ENCODE data around the gene RNPS1. TPM values are rescaled to one million over a fixed set of nuclear protein-coding genes. Genes with fewer than 3 reads are reported as not detected.

RNPS1 gene
- total RNA-seq, 3 donors from 2014 or later (not counting 1 experiment from before 2014, with no cell fraction given), result 269 to 284 (median 273) TPM

DNA sequence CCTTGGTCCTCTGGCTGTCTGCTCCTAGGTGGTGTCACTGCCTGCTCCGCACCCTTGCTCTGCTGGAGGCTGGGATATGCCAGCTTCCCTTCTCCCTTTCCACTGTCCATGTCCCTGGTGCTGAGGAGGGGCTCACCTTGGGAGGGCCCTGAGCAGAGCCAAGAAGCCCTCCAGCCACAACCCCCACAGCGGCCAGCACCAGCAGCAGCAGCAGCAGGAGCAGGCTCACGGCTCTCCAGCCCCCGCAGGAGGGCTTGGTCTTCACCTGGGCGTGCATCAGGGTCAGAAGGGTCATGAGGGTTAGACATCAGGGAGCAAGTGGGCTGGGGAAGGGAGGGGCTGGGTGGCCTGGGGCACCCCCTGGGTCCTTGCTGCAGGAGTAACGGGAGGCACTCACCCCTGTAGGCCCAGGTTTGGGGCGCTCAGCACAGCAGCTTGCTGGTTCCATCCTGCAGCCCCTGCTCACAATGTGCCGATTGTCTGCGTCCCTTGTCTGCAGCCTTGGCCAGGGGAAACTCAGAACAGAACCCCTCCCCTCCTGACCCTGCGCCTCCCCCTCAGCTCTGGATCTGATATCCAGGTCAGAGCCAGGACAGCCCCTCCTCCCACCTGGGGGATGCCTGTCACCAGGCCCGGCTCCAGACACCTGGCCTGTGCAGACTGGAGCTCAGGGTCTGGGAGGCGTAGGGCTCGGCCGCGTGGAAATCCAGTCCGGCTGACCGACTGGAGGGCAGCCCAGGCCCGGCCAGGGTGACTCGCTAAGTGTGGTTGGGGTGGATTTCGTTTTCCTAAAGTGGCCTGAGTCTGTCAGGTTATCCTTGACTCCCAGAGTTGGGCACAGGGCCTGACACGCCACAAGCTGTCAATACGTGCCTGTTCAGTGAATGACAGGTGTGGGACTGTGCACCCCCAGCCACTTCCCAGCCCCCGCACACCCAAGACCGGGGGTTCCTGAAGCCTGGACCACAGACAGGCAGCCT, 57.2 kb downstream of the RNPS1 start, which contains the start of gene BRICD5:
TSS of gene BRICD5 (minus strand) at position 478 of the 980 bp plus-strand sequence. CDS start at position 448, 30 bp downstream.
- no peak for DNase-seq
- Mint-ChIP-seq H3K4me1 (peaks cover 13 to 31% of the 10 kb centered on the region in 2 donors), H3K36me3 (no peaks in the 10 kb centered on the region), H3K27me3 (ENCODE audit: low read depth in 2 of 2) (no peaks in the 10 kb centered on the region), H3K27ac (no peak within 1 kb of the TSS), H3K9me3 (no peaks in the 10 kb centered on the region), H3K4me3 (no peak within 1 kb of the TSS)
- Histone ChIP-seq H3K9me3 (ENCODE audit: control insufficient read depth, insufficient read depth, low read length) (no peaks in the 10 kb centered on the region), H3K4me1 (ENCODE audit: control insufficient read depth, insufficient read depth, low read length) (peaks cover 38% of the 10 kb centered on the region), H3K4me3 (ENCODE audit: low read length) (no peak within 1 kb of the TSS), H3K36me3 (ENCODE audit: control insufficient read depth, insufficient read depth, low read length) (peaks cover 31% of the 10 kb centered on the region), H3K27ac (ENCODE audit: low read length) (no peak within 1 kb of the TSS), H3K27me3 (ENCODE audit: control insufficient read depth, insufficient read depth, low read length) (no peaks in the 10 kb centered on the region)
- 84% methylated on average over 24 of the region's 24 CpGs for WGBS (ENCODE audit: insufficient coverage)
- TF ChIP-seq, protein P1, sequence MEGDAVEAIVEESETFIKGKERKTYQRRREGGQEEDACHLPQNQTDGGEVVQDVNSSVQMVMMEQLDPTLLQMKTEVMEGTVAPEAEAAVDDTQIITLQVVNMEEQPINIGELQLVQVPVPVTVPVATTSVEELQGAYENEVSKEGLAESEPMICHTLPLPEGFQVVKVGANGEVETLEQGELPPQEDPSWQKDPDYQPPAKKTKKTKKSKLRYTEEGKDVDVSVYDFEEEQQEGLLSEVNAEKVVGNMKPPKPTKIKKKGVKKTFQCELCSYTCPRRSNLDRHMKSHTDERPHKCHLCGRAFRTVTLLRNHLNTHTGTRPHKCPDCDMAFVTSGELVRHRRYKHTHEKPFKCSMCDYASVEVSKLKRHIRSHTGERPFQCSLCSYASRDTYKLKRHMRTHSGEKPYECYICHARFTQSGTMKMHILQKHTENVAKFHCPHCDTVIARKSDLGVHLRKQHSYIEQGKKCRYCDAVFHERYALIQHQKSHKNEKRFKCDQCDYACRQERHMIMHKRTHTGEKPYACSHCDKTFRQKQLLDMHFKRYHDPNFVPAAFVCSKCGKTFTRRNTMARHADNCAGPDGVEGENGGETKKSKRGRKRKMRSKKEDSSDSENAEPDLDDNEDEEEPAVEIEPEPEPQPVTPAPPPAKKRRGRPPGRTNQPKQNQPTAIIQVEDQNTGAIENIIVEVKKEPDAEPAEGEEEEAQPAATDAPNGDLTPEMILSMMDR (IDR thresholded peaks at IDR 0.05), result no peak
- intact Hi-C loops (cut with micrococcal nuclease), result loop anchor here (10.0 kb wide), 1 partner anchor 56 kb away; the partner anchor contains the start of gene TRAF7
- ATAC-seq, result no peak

DNA sequence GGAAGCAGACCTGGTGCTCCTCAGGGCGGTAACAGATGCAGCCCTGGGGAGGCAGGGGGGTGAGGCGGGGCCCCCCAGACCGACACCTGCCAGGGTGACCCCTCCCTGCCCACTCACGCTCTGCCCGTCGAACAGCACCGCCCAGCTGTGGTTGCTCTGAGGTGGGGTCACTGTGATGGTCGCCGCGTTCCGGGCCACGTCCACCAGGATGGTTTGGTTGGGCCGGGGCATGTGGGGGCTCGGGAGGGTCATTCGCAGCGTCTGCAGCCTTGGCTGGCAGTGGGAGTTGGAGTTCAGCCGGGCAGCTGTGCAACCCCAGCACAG, 58.0 kb downstream of the RNPS1 start:
- ATAC-seq (no peak), DNase-seq (no peak)
- H3K4me3 ChIP-seq (ENCODE audit: low read length), result no peak overlapping the region
- H3K27ac Mint-ChIP-seq, result no peak overlapping the region
- H3K27ac ChIP-seq (ENCODE audit: low read length), result no peak overlapping the region
- no peaks in the 10 kb centered on the region for H3K27me3 Mint-ChIP-seq (ENCODE audit: low read depth in 2 of 2)
- intact Hi-C loops (cut with micrococcal nuclease), result loop anchor here (10.0 kb wide), 1 partner anchor 55 kb away; the partner anchor contains the start of gene TRAF7
- peaks cover 34% of the 10 kb centered on the region for H3K4me1 ChIP-seq (ENCODE audit: control insufficient read depth, insufficient read depth, low read length)
- 95% methylated on average over 17 of the region's 17 CpGs for WGBS (ENCODE audit: insufficient coverage)
- H3K9me3 ChIP-seq (ENCODE audit: control insufficient read depth, insufficient read depth, low read length), result no peaks in the 10 kb centered on the region
- no peaks in the 10 kb centered on the region for H3K36me3 Mint-ChIP-seq
- H3K4me1 Mint-ChIP-seq, result peaks cover 13 to 31% of the 10 kb centered on the region in 2 donors
- H3K36me3 ChIP-seq (ENCODE audit: control insufficient read depth, insufficient read depth, low read length), result peaks cover 31% of the 10 kb centered on the region
- no peaks in the 10 kb centered on the region for H3K9me3 Mint-ChIP-seq
- no peaks in the 10 kb centered on the region for H3K27me3 ChIP-seq (ENCODE audit: control insufficient read depth, insufficient read depth, low read length)
- no peak overlapping the region for H3K4me3 Mint-ChIP-seq
- TF ChIP-seq, protein P1 (IDR thresholded peaks at IDR 0.05), result no peak

DNA sequence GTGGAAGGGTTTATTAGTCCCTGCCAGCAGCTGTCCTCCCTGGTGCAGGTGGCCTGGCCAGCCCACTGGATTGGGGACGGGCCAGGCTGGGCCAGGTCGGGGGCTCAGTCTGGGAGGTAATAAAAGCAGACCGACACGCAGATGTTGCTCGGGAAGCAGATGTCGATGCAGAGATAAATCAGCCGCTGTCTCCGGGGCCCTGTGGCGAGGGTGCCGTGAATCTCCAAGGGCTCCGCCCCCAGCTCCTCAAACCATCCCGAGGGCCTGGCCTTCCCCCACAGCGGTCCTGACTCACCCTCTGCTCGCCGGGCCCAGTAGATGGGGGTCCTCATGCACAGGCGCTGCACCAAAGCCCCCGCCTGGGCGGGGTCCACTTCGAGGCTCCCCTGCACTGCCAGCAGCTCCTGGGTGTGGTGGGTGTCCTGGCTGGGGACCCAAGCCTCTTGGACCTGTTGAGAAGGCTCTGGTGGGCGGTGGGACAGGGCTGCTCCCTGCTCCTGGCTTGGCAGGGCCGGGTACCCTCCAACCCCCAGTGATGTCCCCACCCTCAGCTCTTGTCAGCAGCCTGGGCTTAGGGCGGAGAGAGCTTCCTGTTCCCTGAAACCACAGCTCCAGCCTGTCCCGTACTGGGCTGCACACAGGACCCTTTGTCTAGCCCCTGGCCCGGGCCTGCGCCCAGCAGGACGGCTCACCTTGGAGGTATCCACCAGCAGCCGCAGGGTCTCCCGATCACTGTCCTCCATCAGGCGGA, 58.5 kb downstream of the RNPS1 start:
- DNase-seq (no peak), ATAC-seq (no peak)
- peaks cover 39% of the 10 kb centered on the region for H3K4me1 ChIP-seq (ENCODE audit: control insufficient read depth, insufficient read depth, low read length)
- peaks cover 17 to 35% of the 10 kb centered on the region in 2 donors for H3K4me1 Mint-ChIP-seq
- TF ChIP-seq, protein P1 (IDR thresholded peaks at IDR 0.05), result no peak
- H3K27me3 Mint-ChIP-seq (ENCODE audit: low read depth in 2 of 2), result no peaks in the 10 kb centered on the region
- no peaks in the 10 kb centered on the region for H3K36me3 Mint-ChIP-seq
- H3K9me3 Mint-ChIP-seq, result no peaks in the 10 kb centered on the region
- no peaks in the 10 kb centered on the region for H3K27me3 ChIP-seq (ENCODE audit: control insufficient read depth, insufficient read depth, low read length)
- no peak overlapping the region for H3K27ac ChIP-seq (ENCODE audit: low read length)
- H3K4me3 ChIP-seq (ENCODE audit: low read length), result no peak overlapping the region
- peaks cover 31% of the 10 kb centered on the region for H3K36me3 ChIP-seq (ENCODE audit: control insufficient read depth, insufficient read depth, low read length)
- no peak overlapping the region for H3K27ac Mint-ChIP-seq
- 94% methylated on average over 29 of the region's 29 CpGs for whole genome bisulfite sequencing (ENCODE audit: insufficient coverage)
- H3K4me3 Mint-ChIP-seq, result no peak overlapping the region
- H3K9me3 ChIP-seq (ENCODE audit: control insufficient read depth, insufficient read depth, low read length), result no peaks in the 10 kb centered on the region
- intact Hi-C loops (cut with micrococcal nuclease), result loop anchor here (10.0 kb wide), 1 partner anchor 55 kb away; the partner anchor contains the start of gene TRAF7

Data from natural killer cell (primary cell).